ENCODE results near the gene CLEC10A.
"Not testable (repeated sequence)": the region's sequence is repeated elsewhere in the genome, so short reads cannot be mapped to it uniquely, and the experiment has no call there.

Gene CLEC10A, protein sequence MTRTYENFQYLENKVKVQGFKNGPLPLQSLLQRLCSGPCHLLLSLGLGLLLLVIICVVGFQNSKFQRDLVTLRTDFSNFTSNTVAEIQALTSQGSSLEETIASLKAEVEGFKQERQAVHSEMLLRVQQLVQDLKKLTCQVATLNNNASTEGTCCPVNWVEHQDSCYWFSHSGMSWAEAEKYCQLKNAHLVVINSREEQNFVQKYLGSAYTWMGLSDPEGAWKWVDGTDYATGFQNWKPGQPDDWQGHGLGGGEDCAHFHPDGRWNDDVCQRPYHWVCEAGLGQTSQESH

DNA sequence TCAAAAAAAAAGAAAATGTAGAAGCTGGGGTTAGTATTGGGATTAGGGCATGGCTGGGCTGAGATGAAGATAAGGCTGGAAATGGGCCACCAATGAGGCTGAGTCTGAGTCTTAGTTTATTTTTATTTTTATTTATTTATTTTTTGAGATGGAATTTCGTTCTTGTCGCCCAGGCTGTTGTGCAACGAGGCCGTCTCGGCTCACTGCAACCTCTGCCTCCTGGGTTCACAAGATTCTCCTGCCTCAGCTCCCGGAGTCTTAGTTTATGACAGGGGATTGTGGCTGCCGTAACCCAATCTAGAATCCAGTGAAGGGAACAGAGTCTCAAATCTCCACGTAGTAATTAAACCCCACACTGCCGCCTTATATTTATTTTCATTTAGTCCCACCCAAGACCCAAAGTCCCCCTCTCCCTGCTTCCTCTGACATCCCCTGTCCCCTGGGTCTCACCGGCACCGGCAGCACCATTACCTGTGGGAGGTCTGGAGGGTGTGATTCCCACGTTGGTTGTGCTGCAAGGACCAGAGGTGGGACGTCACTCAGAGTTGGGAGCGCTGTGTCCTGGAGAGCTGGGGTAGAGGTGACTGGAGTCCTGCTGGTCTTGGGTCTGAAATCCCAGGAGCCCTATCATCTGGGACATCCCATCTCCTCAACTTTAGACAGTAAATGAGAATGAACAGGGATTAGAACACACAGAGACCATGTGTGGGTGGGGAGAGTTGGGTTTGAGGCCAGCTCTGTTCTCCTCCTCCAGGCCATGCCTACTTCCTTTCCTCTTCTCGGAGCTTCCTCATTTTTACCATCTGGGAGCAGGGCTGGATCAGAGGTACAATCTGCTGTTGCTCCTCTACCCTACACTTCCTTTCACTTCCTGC lies at the start of gene CLEC10A:
Gene CLEC10A, minus strand, starts transcription at position 671 of the 875 bp plus-strand sequence. CDS start 1,439 bp downstream, outside the sequence.
- H3K27ac ChIP-seq = no peak within 1 kb of the TSS
- TF ChIP-seq ZFX (IDR thresholded peaks at IDR 0.05) = no peak
- TF ChIP-seq, protein P1, sequence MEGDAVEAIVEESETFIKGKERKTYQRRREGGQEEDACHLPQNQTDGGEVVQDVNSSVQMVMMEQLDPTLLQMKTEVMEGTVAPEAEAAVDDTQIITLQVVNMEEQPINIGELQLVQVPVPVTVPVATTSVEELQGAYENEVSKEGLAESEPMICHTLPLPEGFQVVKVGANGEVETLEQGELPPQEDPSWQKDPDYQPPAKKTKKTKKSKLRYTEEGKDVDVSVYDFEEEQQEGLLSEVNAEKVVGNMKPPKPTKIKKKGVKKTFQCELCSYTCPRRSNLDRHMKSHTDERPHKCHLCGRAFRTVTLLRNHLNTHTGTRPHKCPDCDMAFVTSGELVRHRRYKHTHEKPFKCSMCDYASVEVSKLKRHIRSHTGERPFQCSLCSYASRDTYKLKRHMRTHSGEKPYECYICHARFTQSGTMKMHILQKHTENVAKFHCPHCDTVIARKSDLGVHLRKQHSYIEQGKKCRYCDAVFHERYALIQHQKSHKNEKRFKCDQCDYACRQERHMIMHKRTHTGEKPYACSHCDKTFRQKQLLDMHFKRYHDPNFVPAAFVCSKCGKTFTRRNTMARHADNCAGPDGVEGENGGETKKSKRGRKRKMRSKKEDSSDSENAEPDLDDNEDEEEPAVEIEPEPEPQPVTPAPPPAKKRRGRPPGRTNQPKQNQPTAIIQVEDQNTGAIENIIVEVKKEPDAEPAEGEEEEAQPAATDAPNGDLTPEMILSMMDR (conservative IDR thresholded peaks at IDR 0.05) = no peak

DNA sequence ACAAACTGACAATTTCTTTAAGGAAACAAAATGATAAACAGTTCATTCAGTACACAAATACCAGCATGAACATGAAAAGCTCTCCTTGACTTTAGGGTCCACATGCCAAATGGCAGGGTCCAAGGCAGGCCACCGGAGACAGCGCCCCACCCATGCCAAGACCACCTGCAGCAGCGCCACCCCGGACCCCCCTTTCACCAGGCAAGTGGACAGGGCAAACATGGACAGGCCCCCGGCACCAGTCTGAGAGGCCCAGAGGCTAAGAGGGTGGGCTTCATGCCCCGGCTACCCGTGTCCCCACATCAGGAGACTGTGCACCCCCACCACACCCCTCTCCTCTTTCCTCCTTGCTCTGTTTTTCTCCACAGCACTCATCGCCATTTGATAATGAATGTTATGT lies 49.3 kb upstream of the CLEC10A start:
- no peak for TF ChIP-seq ZFX (IDR thresholded peaks at IDR 0.05)
- TF ChIP-seq, protein P1 (conservative IDR thresholded peaks at IDR 0.05) = no peak
- H3K27ac ChIP-seq = no peak overlapping the region

DNA sequence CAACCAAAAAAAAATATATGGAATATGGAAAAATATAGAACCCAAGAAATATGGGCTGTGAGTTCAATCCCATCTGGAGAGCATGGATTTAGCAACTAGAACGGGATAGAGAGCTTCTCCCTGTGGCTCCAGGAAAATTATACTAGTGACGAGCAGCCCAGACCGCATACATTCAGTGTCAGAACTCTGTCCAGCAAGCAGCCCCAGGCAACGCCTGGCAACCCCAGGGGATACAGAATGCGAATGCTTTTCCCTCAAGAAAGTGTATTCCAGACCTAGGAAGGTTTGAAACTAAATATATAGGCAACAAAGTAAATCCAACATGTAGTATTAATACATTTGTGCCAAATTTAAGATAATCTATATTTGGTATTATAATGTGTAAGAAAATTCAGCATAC lies 48.1 kb upstream of the CLEC10A start:
- no peak overlapping the region for H3K27ac ChIP-seq
- no peak for TF ChIP-seq ZFX (IDR thresholded peaks at IDR 0.05)
- TF ChIP-seq, protein P1 (conservative IDR thresholded peaks at IDR 0.05) = no peak

DNA sequence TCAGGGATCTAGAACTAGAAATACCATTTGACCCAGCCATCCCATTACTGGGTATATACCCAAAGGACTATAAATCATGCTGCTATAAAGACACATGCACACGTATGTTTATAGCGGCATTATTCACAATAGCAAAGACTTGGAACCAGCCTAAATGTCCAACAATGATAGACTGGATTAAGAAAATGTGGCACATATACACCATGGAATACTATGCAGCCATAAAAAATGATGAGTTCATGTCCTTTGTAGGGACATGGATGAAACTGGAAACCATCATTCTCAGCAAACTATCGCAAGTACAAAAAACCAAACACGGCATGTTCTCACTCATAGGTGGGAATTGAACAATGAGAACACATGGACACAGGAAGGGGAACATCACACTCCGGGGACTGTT lies 47.5 kb upstream of the CLEC10A start:
- H3K27ac ChIP-seq = not testable (repeated sequence)

DNA sequence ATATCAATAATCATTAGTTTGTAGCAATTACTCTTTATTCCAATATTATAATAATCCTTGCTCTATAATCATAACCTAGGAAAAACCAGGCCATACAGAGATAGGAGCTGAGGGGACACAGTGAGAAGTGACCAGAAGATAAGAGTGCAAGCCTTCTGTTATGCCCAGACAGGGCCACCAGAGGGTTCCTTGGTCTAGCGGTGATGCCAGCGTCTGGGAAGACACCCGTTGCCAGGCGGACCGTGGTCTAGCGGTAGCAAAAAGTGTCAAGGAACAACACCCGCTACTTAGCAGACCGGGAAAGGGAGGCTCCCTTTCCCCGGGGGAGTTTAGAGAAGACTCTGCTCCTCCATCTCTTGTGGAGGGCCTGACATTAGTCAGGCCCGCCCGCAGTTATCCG lies 46.3 kb upstream of the CLEC10A start:
- not testable (repeated sequence) for H3K27ac ChIP-seq

DNA sequence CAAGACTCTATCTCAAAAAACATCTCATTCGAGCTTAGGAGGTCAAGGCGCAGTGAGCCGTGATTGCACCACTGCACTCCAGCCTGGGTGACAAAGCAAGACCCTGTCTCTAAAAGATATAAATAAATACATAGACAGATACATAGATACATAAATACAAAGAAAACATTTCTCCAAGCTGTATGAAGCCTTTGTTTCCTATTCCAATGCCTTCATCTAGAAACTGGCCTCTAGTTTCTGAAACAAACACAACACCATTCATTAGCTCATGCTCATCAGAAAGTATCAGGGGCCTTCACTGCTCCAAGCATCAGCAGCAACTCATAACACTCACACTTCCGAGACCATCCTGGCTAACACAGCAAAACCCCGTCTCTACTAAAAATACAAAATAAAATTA lies 44.9 kb upstream of the CLEC10A start:
- TF ChIP-seq, protein P1 (conservative IDR thresholded peaks at IDR 0.05) = no peak
- TF ChIP-seq ZFX (IDR thresholded peaks at IDR 0.05) = no peak
- H3K27ac ChIP-seq = no peak overlapping the region

DNA sequence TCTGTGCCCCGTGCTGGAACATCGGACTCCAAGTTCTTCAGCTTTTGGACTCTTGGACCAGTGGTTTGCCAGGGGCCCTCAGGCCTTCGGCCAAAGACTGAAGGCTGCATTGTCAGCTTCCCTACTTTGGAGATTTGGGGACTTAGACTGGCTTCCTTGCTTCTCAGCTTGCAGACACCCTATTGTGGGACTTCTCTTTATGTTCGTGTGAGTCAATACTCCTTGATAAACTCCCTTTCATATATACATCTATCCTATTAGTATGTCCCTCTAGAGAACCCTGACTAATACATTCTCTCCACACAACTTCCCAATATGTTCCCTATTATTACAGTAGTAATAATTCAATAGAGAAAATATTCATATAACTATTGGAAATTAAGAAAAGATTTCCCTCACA lies 43.8 kb upstream of the CLEC10A start:
- no peak overlapping the region for H3K27ac ChIP-seq
- TF ChIP-seq ZFX (IDR thresholded peaks at IDR 0.05) = no peak
- TF ChIP-seq, protein P1 (conservative IDR thresholded peaks at IDR 0.05) = no peak

DNA sequence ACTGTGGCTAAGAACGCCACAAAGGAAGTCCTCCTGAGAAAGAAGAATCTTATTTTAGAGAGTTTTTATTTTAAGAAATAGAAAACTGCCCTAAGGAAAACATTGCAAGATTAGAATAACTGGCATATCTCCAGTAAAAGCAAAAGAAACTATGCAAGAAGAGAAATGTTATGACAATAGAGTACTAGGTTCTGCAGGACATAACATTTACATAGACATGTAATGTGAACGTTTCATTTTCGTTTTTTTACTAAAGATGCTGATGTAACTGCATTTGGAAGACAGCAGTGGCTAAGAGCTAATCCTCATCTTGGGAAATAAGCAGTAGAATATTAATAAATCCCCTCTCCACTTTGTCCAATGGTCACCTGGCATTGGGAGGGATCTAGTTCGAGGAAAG lies 42.3 kb upstream of the CLEC10A start:
- no peak for TF ChIP-seq ZFX (IDR thresholded peaks at IDR 0.05)
- no peak overlapping the region for H3K27ac ChIP-seq

DNA sequence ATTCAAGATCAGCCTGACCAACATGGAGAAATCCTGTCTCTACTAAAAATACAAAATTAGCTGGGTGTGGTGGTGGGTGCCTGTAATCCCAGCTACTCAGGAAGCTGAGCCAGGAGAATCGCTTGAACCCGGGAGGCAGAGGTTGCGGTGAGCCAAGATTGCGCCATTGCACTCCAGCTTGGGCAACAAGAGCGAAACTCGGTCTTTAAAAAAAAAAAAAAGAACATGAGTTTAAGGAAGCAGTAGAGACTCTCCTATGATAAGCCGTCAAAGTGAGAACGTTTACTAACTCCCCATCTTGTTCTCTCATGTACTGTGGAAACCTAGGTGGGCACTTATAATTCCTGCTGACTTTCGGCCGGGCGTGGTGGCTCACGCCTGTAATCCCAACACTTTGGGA lies 40.6 kb upstream of the CLEC10A start:
- not testable (repeated sequence) for H3K27ac ChIP-seq

All from C4-2B (cell line).